Measurements from ENCODE around the gene CDH18. TPM values are rescaled to one million over a fixed set of nuclear protein-coding genes. Genes with fewer than 3 reads are reported as not detected.

The CDH18 gene
- total and polyA plus RNA-seq, 3 donors from 2014 or later = 6.4 to 11.3 (median 10.7) TPM

GRCh38 chr5:19608444-19609002, 379.5 kb downstream of the CDH18 start:
- no peak for TF ChIP-seq POLR2A (IDR thresholded peaks at IDR 0.05)
- TF ChIP-seq CTCF (IDR thresholded peaks at IDR 0.05) = no peak
- H3K36me3 ChIP-seq (ENCODE audit: low read depth, missing control alignments) = no peaks in the 10 kb centered on the region
- no peak overlapping the region for H3K27ac ChIP-seq
- H3K4me3 ChIP-seq = no peak overlapping the region
- H3K4me1 ChIP-seq = no peaks in the 10 kb centered on the region
- no peak for DNase-seq
- H3K9me3 ChIP-seq = no peaks in the 10 kb centered on the region
- no peaks in the 10 kb centered on the region for H3K27me3 ChIP-seq
- intact Hi-C loops (cut with DNase I; ENCODE audit: low total_unique reads) = no loop called here
- 30 to 38% methylated on average over 1 of the region's 1 CpG for WGBS, 2 donors

- no peaks in the 10 kb centered on the region for H3K36me3 ChIP-seq (ENCODE audit: low read depth, missing control alignments)
- intact Hi-C loops (cut with DNase I; ENCODE audit: low total_unique reads) = no loop called here
- WGBS, 2 donors = 84 to 96% methylated on average over 3 of the region's 3 CpGs
- no peak overlapping the region for H3K4me3 ChIP-seq
- TF ChIP-seq CTCF (IDR thresholded peaks at IDR 0.05) = no peak
- no peak for TF ChIP-seq POLR2A (IDR thresholded peaks at IDR 0.05)
- no peak overlapping the region for H3K27ac ChIP-seq
- DNase-seq = no peak
- no peaks in the 10 kb centered on the region for H3K9me3 ChIP-seq
- no peaks in the 10 kb centered on the region for H3K4me1 ChIP-seq
- no peaks in the 10 kb centered on the region for H3K27me3 ChIP-seq
Observed at GRCh38 chr5:19605846-19606407, 382.1 kb downstream of the CDH18 start.

GRCh38 chr5:19584131-19584530, 403.9 kb downstream of the CDH18 start:
- H3K36me3 ChIP-seq (ENCODE audit: low read depth, missing control alignments) = no peaks in the 10 kb centered on the region
- H3K27ac ChIP-seq = no peak overlapping the region
- intact Hi-C loops (cut with DNase I; ENCODE audit: low total_unique reads) = no loop called here
- no peaks in the 10 kb centered on the region for H3K9me3 ChIP-seq
- no peak for DNase-seq
- WGBS, 2 donors = 35 to 48% methylated on average over 2 of the region's 2 CpGs
- H3K4me1 ChIP-seq = no peaks in the 10 kb centered on the region
- no peak overlapping the region for H3K4me3 ChIP-seq
- no peaks in the 10 kb centered on the region for H3K27me3 ChIP-seq
- TF ChIP-seq CTCF (IDR thresholded peaks at IDR 0.05) = no peak
- no peak for TF ChIP-seq POLR2A (IDR thresholded peaks at IDR 0.05)

GRCh38 chr5:19577882-19578281, 410.1 kb downstream of the CDH18 start:
- Histone ChIP-seq H3K27ac (no peak overlapping the region), H3K36me3 (ENCODE audit: low read depth, missing control alignments) (no peaks in the 10 kb centered on the region), H3K9me3 (no peaks in the 10 kb centered on the region), H3K4me3 (no peak overlapping the region), H3K4me1 (no peaks in the 10 kb centered on the region), H3K27me3 (no peaks in the 10 kb centered on the region)
- TF ChIP-seq POLR2A (IDR thresholded peaks at IDR 0.05) (no peak), CTCF (IDR thresholded peaks at IDR 0.05) (no peak)
- 79 to 81% methylated on average over 3 of the region's 3 CpGs for WGBS, 2 donors
- no peak for DNase-seq
- intact Hi-C loops (cut with DNase I; ENCODE audit: low total_unique reads) = no loop called here

- H3K27ac ChIP-seq = no peak overlapping the region
- H3K36me3 ChIP-seq (ENCODE audit: low read depth, missing control alignments) = no peaks in the 10 kb centered on the region
- no peak for DNase-seq
- H3K27me3 ChIP-seq = no peaks in the 10 kb centered on the region
- H3K9me3 ChIP-seq = no peaks in the 10 kb centered on the region
- H3K4me1 ChIP-seq = no peaks in the 10 kb centered on the region
- WGBS, 2 donors = 77 to 79% methylated on average over 2 of the region's 2 CpGs
- H3K4me3 ChIP-seq = no peak overlapping the region
- no peak for TF ChIP-seq POLR2A (IDR thresholded peaks at IDR 0.05)
- TF ChIP-seq CTCF (IDR thresholded peaks at IDR 0.05) = no peak
- intact Hi-C loops (cut with DNase I; ENCODE audit: low total_unique reads) = no loop called here
Observed at GRCh38 chr5:19568004-19568403, 420.0 kb downstream of the CDH18 start.
